ENCODE data around the gene CHPF2.

The CHPF2 gene

GRCh38 chr7:151265351-151265931 lies 33.2 kb downstream of the CHPF2 start:
- no peak for DNase-seq (ENCODE audit: low read depth)

DNA sequence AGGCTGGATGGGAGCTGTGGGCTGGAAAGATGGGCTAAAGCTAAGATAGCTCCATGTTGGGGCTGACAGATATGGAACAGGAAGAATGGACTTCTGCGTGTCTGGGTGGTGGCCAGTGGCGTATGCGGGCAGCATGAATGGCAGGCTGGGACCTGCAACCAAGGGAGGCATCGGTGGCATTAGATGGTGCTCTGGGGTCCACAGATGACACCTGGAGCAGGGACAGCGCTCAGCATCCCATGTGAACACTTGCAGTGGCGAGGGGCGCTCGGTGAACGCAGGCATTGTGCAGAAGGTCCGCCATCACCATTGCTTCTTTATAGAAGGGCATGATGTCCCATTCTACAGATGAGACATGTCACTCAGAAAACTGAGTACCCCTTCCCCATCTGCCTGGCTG lies 37.2 kb downstream of the CHPF2 start:
- no peak for DNase-seq (ENCODE audit: low read depth)

DNA sequence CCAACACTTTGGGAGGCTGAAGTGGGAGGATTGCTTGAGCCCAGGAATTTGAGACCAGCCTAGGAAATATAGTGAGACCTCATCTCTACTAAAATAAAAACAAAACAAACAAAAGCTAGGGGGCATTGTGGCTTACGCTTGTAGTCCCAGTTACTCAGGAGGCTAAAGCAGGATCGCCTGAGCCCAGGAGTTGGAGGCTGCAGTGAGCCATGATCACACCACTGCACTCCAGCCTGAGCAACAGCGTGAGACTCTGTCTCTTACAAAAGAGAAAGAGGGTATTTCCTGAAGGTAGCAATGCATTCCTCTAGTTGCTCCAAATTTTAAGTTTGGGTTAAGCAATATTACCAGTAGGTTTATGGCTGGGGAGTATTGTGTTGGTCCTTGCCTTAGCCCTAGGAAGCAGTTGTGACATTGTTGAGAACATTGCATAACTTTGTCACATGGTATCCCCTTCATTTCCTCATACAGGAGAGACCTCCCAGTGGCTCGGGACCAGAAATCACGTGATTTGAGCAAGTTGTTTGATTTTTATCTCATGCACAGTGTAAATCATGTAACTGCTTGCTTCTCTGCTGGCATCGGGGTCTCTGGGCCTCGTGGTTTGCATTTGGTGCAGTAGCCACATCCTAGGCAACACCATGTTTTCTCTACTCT lies 39.5 kb downstream of the CHPF2 start:
- no peak for DNase-seq (ENCODE audit: low read depth)

DNA sequence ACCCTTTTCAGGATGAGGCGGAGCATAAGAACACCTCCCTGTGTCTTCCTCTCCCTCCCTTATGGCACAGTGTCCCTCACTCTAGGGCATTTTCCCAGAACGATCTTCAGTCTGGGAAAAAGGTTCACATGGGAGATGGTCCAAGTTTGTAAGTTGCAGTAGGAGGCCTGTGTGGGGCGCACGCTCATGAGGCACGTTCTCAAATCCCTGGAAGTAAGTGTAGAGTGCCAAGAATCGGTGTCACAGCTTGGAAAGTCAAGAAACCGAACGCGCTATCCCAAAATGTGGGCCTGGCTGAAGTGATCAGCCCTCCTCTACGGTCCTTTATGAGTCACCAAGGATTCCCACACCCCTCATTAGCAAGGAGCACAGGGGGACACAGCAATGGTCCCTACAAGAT lies 40.1 kb downstream of the CHPF2 start:
- no peak for DNase-seq (ENCODE audit: low read depth)

GRCh38 chr7:151272877-151273276 lies 40.6 kb downstream of the CHPF2 start:
- DNase-seq (ENCODE audit: low read depth): no peak

DNA sequence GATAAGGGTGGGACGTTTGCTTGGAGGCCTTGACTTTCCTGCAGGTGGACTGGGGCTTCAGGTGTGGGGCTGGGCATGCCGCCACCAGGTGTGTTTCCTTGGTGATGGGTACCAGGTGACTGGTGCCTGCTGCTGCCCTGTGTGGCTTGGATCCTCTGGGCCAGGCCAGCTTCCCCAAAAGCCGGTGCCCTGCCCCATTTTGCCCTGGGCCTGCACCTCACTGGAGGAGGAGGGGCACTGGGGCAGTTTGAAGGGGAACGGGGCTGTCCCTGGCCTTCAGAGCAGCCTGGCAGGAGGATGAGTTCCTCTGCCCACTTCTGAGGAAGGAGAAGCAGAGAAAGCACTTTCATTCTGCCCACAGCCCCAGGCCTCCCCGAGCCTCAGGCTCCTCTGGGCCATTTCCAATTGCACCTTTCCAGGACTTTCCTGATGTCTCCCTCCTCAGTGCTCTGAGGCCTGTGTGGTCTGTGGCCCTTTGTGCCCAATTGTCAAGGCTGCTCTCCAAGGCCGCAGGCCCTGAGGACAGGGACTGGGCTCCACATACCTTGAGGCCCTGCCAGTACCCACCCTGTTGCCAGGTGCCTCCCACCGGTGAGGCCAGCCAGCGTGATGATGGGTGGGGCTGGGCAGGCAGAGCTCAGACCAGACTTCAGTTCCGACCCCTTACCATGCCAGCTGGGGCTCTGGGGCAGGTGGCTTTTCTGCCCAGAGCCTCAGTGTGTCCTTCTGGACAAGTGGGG lies 41.5 kb downstream of the CHPF2 start:
- DNase-seq (ENCODE audit: low read depth): no peak

GRCh38 chr7:151274396-151274795 lies 42.1 kb downstream of the CHPF2 start:
- DNase-seq (ENCODE audit: low read depth): no peak

- no peak for DNase-seq (ENCODE audit: low read depth)
These were observed 42.9 kb downstream of the CHPF2 start for GRCh38 chr7:151274936-151275812.

GRCh38 chr7:151275813-151276577 lies 43.7 kb downstream of the CHPF2 start:
- no peak for DNase-seq (ENCODE audit: low read depth)

GRCh38 chr7:151276666-151277590 lies 44.6 kb downstream of the CHPF2 start:
- peak; percentile 38 for DNase-seq (ENCODE audit: low read depth)

- DNase-seq (ENCODE audit: low read depth): no peak
These were observed 45.3 kb downstream of the CHPF2 start for GRCh38 chr7:151277631-151278030.

DNA sequence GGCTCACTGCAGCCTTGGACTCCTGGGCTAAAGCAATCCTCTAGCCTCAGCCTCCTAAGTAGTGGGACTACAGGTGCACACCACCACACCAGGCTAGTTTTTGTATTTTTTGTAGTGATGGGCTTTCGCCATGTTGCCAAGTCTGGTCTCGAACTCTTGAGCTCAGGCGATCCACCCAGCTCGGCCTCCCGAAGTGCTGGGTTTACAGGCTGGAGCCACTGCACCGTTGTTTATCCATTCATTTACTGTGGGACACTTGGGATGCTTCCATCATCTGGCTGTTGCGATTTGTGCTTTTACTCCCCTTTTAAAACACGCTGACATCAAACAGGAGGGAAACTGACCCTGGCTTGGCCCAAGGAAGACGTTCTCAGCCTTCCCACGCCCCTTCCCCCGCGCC lies 46.7 kb downstream of the CHPF2 start:
- no peak for DNase-seq (ENCODE audit: low read depth)

- DNase-seq (ENCODE audit: low read depth): no peak
These were observed 47.6 kb downstream of the CHPF2 start for GRCh38 chr7:151279868-151280267.

- no peak for DNase-seq (ENCODE audit: low read depth)
These were observed 48.2 kb downstream of the CHPF2 start for GRCh38 chr7:151280388-151281019.

- no peak for DNase-seq (ENCODE audit: low read depth)
These were observed 49.4 kb downstream of the CHPF2 start for GRCh38 chr7:151281686-151282085.

GRCh38 chr7:151282111-151282510 lies 49.8 kb downstream of the CHPF2 start:
- DNase-seq (ENCODE audit: low read depth): no peak

GRCh38 chr7:151283302-151283701 lies 51.0 kb downstream of the CHPF2 start:
- no peak for DNase-seq (ENCODE audit: low read depth)

DNA sequence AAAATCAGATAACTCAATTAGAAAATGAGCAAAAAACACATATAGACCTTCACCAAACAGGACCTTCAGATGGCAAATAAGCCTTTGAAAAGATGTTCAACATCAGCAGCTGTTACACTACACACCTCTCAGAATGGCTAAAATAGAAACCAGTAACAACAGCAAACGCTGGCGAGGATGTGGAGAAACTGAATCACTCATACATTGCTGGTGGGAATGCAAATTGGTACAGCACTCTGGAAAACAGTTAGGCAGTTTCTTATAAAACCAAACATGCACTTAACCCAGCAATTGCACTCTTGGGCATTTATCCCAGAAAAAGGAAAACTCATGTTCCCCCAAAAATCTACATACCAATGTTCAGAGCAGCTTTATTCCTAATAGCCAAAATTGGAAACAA lies 53.9 kb downstream of the CHPF2 start:
- DNase-seq (ENCODE audit: low read depth): no peak

Data from stimulated activated CD8-positive, alpha-beta memory T cell treated with anti-CD3 and anti-CD28 coated beads, Interleukin-12 subunit alpha, Interleukin-12 subunit beta, amount 100 ng/mL, for 4 hours (primary cell).